Measurements from ENCODE around the gene CAPZA1.

GRCh38 chr1:112696578-112697314, 77.1 kb downstream of the CAPZA1 start:
- TF ChIP-seq EZH2 (IDR thresholded peaks at IDR 0.05; ENCODE audit: low read depth, low read length, severe bottlenecking) (no peak), CTCF (IDR thresholded peaks at IDR 0.05; ENCODE audit: control extremely low read depth in 1 of 3, insufficient read depth in 1 of 3, low read depth in 1 of 3, low read length in 3 of 3) (no peak), YY1 (IDR thresholded peaks at IDR 0.05; ENCODE audit: low read depth, low read length) (no peak), CHD7 (IDR thresholded peaks at IDR 0.05; ENCODE audit: insufficient replicate concordance, low read length) (no peak), ATF3 (IDR thresholded peaks at IDR 0.05; ENCODE audit: insufficient read depth, low read depth, low read length) (no peak), CBX8 (IDR thresholded peaks at IDR 0.05; ENCODE audit: borderline replicate concordance, low read depth, low read length) (no peak), CHD2 (IDR thresholded peaks at IDR 0.05; ENCODE audit: low read length) (no peak), POLR2AphosphoS5 (IDR thresholded peaks at IDR 0.05; ENCODE audit: low read depth, low read length) (no peak)
